Fibroblast of lung (primary cell): ENCODE measurements around the gene APOBEC3H.

Experiments
- CTCF ChIP-seq, 2 donors: IDR thresholded peaks in 1 of 2; conservative IDR thresholded peaks in 1 of 2; 1 replicate in 1 of 2; 2 replicates in 1 of 2; pipeline ENCODE4 v1.5.1; 2011 to 2012; ENCODE audit warnings: low read length in 2 of 2, control low read depth in 1 of 2, inconsistent platforms in 1 of 2, low read depth in 1 of 2, mild to moderate bottlenecking in 1 of 2
- EZH2 ChIP-seq: IDR thresholded peaks from 2 replicates; pipeline ENCODE4 v1.5.1; 2012; ENCODE audit warnings: low read length, control low read depth, mild to moderate bottlenecking; ENCODE audit errors: missing control alignments

- TF ChIP-seq CTCF (conservative IDR thresholded peaks at IDR 0.05 in 1 of 2, IDR thresholded peaks at IDR 0.05 in 1 of 2; ENCODE audit: low read depth in 1 of 2, low read length in 2 of 2) = no peak
- TF ChIP-seq EZH2 = no peak
These were observed 32.7 kb downstream of the APOBEC3H start for GRCh38 chr22:39129746-39130145.
